NCI-H2196 (cell line): ENCODE data around the gene HNRNPLL.
A peak's percentile ranks its signal among the peaks of the same experiment; 100 is the strongest.
"Not testable (repeated sequence)": the region's sequence is repeated elsewhere in the genome, so short reads cannot be mapped to it uniquely, and the experiment has no call there.

Experiments
- DNase-seq: peaks from one replicate; lab custom pipeline; 2025; ENCODE audit not compliant: unreplicated experiment; lab: John Stamatoyannopoulos, UW

HNRNPLL gene

DNA sequence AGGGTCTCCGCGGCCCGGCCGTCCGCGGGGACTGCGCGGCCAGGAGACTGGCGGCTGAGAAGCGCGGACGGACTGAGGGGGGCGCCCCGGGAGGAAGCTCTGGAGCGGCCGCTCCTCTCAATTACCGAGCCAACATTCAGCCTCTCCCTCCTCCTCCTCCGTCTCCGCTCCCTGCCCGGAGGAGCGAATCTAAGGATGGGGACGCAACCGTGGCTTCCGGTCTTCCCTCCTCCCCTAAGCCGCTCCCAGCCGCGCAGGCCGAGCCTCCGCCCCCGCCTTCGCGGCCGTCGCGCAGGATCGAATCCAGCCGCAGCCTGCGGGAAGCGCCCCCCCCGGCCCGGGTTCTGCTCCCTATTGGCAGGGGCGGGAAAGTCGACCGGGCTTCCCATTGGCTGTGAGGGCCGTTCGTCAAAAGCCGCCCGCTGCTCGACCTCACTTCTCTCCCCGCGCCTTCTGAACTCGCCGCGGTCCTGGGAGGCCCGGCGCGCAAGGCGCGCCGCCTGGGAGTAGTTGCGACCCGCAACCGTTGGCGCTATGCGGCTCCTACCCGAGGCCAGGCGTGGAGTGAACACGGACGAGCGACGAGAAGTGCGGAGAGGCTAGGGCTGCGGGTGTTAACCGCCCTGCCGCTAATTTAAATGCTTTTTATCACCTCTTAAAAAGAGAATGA lies at the start of gene HNRNPLL:
HNRNPLL (minus strand) TSS at position 197 of the 670 bp plus-strand sequence. CDS start 302 bp downstream, outside the sequence.
- peak; percentile 98 for DNase-seq

DNA sequence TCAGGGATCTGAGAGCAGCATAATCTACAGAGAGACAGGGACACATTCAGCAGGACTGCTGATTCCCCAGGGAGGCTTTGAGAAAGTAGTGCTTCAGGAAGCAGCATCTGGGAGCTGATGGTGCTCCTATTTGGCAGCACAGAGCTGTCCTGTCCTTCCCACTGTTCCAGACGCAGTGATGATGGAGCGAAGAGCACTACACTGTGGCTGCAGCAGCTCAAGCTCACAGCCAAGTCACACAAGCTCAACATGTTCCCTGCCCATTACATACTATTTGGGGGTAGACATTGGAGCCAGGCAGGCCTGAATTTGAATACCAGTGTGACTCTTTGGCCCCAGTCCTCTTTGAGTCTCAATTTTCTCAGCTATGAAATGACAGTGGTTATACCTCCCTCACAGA lies 48.0 kb upstream of the HNRNPLL start:
- DNase-seq: no peak

GRCh38 chr2:38650012-38650411 lies 47.3 kb upstream of the HNRNPLL start:
- no peak for DNase-seq

DNA sequence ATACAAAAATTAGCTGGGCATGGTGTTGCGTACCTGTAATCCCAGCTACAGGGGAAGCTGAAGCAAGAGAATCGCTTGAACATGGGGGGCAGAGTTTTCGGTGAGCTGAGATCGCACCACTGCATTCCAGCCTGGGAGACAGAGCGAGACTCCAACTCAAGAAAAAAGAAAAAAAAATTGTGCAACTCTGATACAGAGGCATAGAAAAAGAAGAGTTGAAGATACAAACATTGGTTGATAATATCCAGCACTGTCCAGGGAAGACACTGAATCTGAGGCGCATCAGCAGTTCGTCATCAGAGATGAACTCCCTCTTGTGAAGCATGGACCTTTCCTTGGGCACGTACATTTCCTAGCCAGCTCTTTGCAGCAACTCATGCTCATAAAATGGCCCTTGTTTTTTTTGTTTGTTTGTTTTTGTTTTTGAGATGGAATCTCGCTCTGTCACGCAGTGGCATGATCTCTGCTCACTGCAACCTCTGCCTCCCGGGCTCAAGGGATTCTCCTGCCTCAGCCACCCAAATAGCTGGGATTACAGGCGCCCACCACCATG lies 46.5 kb upstream of the HNRNPLL start:
- DNase-seq: no peak

DNA sequence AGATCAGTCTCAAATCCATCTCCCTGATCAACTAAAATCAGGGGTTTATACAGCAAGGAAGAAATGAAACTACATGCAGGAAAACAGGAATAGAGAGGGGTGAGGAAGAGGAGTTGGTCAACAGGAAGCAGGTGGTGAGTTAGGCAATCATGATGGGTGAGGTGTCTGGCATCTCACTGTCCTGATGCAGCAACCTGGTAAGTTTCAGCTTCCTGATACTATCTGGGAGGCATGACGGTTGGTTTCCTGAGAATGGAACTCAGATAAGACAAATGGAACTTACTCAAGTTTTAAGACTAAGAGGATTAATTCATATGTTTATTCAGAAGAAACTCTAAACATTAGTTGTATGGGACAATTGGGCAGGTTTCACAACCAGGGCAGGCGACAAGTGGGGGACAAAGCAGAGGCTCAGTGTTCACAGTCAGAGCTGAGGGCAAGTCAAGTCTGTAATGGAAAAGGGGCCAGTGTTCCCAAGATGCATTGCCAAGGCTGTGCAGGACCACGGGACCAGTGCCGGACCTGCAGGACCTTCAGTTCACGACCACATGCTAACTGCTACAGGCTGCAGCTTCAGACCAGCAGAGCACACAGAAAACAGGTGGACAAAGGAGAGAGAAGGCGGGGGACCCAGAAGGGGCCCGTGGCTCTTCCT lies 45.5 kb upstream of the HNRNPLL start:
- DNase-seq: no peak

DNA sequence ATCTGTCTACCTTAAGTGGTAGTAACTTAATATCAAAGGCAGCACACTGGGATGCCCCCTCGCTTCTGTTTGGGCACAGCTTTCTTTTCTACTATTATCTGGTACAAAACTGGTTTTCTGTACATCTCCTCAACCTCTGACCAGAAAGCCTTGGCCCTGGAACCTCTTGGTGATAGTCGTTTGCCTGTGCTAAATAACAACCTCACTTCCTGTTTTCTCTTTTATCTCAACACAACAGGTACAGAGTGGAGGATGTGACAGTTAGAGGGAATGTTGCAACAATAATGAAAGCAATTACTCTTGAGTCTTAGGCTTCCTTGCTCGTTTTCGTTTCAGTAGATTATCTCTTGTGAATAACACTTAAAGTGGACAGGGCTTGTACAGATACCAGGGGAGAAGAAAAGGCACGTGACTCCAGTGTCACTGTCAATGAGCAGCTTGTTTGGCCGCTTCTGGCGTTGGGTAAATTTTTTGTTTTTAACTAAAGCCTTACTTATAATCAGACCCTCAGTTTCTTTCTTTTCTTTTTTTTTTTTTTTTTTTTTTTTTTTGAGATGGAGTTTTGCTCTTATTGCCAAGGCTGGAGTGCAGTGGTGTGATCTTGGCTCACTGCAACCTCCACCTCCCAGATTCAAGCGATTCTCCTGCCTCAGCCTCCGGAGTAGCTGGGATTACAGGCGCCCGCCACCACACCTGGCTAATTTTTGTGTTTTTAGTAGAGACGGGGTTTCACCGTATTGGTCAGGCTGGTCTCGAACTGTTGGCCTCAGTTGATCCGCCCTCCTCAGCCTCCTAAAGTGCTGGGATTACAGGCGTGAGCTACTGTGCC lies 41.2 kb upstream of the HNRNPLL start:
- DNase-seq: not testable (repeated sequence)

GRCh38 chr2:38643021-38643671 lies 40.4 kb upstream of the HNRNPLL start:
- no peak for DNase-seq

DNA sequence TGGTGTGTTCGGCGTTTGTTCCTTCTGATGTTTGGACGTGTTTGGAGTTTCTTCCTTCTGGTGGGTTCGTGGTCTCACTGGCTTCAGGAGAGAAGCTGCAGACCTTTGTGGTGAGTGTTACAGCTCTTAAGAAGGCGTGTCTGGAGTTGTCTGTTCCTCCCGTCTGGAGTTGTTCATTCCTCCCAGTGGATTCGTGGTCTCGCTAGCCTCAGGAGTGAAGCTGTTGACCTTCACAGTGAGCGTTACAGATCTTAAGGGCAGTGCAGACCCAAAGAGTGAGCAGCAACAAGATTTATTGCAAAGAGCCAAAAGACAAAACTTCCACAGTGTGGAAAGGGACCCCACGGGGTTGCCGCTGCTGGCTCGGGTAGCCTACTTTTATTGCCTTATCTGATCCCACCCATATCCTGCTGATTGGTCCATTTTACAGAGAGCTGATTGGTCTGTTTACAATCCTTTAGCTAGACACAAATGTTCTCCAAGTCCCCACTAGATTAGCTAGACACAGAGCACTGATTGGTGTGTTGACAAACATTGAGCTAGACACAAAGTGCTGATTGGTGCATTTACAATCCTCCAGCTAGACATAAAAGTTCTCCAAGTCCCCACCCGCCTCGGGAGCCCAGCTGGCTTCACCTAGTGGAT lies 39.8 kb upstream of the HNRNPLL start:
- DNase-seq: not testable (repeated sequence)

- no peak for DNase-seq
These were observed 33.3 kb upstream of the HNRNPLL start for GRCh38 chr2:38636069-38636468.

GRCh38 chr2:38635139-38635538 lies 32.4 kb upstream of the HNRNPLL start:
- DNase-seq: no peak

DNA sequence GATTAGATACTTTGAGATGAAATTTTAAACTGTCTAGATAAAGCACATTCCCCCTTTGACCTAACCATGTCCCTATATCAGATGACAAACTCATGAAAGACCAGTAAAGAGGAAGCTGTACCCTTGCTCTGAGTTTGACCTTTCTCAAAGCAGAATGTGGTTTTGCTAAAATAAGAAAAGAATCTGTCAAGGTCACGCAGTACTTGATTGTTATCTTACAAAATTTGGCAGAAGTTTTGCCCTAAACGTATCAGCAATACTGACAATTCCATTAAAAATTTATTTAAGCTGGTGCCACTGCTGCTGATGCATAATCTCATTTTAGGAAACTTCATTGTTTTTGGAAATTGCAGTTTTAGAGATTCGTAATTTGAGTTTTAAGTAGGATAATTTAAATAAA lies 32.0 kb upstream of the HNRNPLL start:
- no peak for DNase-seq

DNA sequence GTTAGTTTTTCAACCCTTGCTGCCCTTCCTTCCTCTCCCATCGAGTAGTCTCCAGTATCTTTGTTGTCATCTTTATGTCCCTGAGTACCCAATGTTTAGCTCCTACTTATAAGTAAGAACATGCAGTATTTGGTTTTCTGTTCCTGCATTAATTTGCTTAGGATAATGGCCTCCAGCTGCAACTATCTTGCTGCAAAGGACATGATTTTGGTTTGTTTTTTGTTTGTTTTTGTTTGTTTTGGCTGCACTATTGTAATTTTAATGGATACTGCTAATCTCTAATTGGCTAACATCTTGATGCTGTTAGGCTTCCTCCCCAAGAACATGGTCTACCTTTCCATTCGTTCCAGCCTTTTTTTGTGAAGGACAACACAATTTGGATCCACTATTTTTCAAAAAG lies 31.2 kb upstream of the HNRNPLL start:
- DNase-seq: no peak

DNA sequence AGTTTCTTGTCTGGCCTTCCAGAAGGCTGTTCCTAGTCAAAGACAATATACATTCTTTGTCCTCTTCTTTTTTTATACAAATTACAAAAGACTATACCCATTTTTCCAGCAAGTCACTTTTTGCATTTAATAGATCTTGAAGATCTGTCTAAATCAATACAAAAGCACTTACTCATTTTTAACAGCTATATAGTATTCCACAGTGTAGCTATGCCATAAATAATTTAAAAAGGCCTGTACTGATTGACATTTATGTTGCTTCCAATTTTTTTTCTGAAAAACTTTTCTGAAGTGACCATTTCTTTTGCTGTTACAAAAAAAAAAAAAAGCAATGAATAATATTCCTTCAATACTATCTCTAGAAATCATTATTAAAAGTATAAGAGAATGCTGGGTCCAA lies 30.3 kb upstream of the HNRNPLL start:
- no peak for DNase-seq

GRCh38 chr2:38631976-38632375 lies 29.2 kb upstream of the HNRNPLL start:
- no peak for DNase-seq

DNA sequence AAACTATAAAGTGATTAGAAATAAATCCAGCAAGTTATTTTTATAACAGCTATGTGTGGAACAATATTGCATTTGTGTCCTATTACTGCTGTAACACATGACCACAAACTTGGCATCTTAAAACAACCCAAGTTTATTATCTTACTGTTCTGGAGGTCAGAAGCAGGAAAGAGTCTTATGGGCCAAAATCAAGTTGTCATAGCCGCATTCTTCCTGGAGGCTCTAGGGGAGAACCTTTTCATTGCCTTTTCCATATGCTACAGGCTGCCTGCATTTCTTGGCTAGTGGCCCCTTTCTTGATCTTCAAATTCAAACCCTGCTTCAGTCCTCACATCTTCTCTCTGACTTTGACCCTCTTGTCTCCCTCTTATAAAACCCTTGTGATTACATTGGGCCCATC lies 27.0 kb upstream of the HNRNPLL start:
- DNase-seq: no peak

DNA sequence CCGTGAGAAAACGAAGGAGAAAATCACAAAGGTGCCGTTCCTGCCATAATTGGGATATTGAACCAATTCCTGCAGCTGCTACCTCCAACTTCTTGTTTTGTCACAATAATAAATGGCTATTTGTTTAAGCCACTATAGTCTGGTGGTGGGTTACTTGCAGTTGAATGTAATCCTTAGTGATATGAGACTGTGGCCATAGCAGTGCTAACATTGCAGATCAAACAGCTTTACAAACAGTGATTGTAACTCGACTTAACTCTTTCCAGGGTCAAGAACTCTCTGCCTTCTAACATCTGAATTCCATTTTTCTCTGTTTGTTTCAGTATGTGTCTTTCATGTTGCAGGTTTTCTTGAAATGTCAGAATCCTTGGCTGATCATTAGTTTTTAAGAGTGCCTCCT lies 24.7 kb upstream of the HNRNPLL start:
- no peak for DNase-seq

DNA sequence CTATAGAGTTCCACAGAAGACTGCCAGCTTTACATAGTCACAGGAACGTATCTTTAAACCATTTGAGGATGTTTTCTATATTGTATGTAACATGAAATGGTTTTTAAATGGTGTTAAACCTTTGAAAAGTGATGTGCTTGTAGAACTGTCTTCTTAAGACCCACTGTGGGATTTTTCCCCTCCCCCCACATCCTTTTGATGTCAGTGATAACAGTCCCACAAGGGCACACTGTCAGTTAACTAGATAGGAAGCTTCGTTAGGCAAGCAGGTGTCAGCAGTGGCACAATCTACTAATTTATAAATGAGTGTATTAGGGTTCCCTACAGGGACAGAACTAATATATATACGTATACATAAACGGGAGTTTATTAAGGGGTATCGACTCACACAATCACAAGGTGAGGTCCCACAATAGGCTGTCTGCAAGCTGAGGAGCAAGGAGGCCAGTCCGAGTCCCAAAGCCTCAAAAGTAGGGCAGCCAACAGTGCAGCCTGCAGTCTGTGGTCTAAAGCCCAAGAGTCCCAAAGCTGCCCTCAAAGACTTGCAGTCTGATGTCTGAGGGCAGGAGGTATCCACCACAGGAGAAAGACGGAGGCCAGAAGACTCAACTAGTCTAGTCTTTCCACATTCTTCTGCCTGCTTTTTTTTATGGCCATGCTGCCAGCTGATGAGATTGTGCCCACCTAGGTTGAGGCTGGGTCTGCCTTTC lies 23.8 kb upstream of the HNRNPLL start:
- no peak for DNase-seq

GRCh38 chr2:38622210-38622609 lies 19.5 kb upstream of the HNRNPLL start:
- DNase-seq: no peak

GRCh38 chr2:38621018-38621417 lies 18.3 kb upstream of the HNRNPLL start:
- no peak for DNase-seq
